ENCODE measurements around the gene TAS2R41. TPM values are rescaled to one million over a fixed set of nuclear protein-coding genes. Genes with fewer than 3 reads are reported as not detected.
A peak's percentile ranks its signal among the peaks of the same experiment; 100 is the strongest.
"Not testable (repeated sequence)": the region's sequence is repeated elsewhere in the genome, so short reads cannot be mapped to it uniquely, and the experiment has no call there.

TAS2R41 gene
- total and polyA plus RNA-seq, 2 of the 13 experiments (the other 11 are each of a cell fraction or from before 2014, with no cell fraction given): not detected

- H3K27ac ChIP-seq (ENCODE audit: extremely low read length, insufficient read depth, low read length); in situ Hi-C loops (cut with HindIII; ENCODE audit: extremely low pct_ligation_motif_present, low pct_unique_long_range_greater_than_20kb); BruUV-seq (replicated peaks); H3K4me2 ChIP-seq (ENCODE audit: low read depth, low read length); POLR2A ChIA-PET; H3K4me1 ChIP-seq (ENCODE audit: insufficient read depth, low read length); ATAC-seq; H2AFZ ChIP-seq (ENCODE audit: low read length); DNase-seq (ENCODE audit: low spot score); intact Hi-C loops (cut with micrococcal nuclease; ENCODE audit: unreplicated experiment); FAIRE-seq; CTCF ChIA-PET (ENCODE audit: low intra/inter-chr PET ratio, low total read pairs); H3K27me3 ChIP-seq (ENCODE audit: control insufficient read depth in 1 of 2, insufficient read depth in 2 of 2, low read length in 2 of 2); H3K9ac ChIP-seq (ENCODE audit: insufficient read depth, low read depth, low read length); H4K20me1 ChIP-seq (ENCODE audit: insufficient read depth, low read length); H3K36me3 ChIP-seq (replicated peaks in 1 of 2; ENCODE audit: control insufficient read depth in 1 of 2, insufficient read depth in 2 of 2, low read length in 2 of 2); H3K9me3 ChIP-seq (ENCODE audit: low read length); H3K4me3 ChIP-seq (replicated peaks in 1 of 3; ENCODE audit: insufficient read depth in 1 of 3, low read depth in 2 of 3, low read length in 3 of 3); H3K79me2 ChIP-seq (ENCODE audit: insufficient read depth, low read length): not testable (repeated sequence)
- 13% methylated on average over 11 of the region's 11 CpGs for WGBS (ENCODE audit: low lambda C conversion rate)
- peak; percentile 76; the same call in 1 of the 2 replicates for TF ChIP-seq ZNF160 (CRISPR knock-in tag; IDR thresholded peaks at IDR 0.05)
These were observed 5.5 kb upstream of the TAS2R41 start for GRCh38 chr7:143472071-143472689.

GRCh38 chr7:143479055-143479766, 1.5 kb downstream of the TAS2R41 start:
- Histone ChIP-seq H3K4me3 (replicated peaks in 1 of 3; ENCODE audit: insufficient read depth in 1 of 3, low read depth in 2 of 3, low read length in 3 of 3) (no peak overlapping the region), H3K9me3 (ENCODE audit: low read length) (no peaks in the 10 kb centered on the region), H3K9ac (ENCODE audit: insufficient read depth, low read depth, low read length) (no peak overlapping the region), H3K36me3 (replicated peaks in 1 of 2; ENCODE audit: control insufficient read depth in 1 of 2, insufficient read depth in 2 of 2, low read length in 2 of 2) (no peaks in the 10 kb centered on the region), H3K4me1 (ENCODE audit: insufficient read depth, low read length) (no peaks in the 10 kb centered on the region), H2AFZ (ENCODE audit: low read length) (no peak overlapping the region), H3K27me3 (ENCODE audit: control insufficient read depth in 1 of 2, insufficient read depth in 2 of 2, low read length in 2 of 2) (no peaks in the 10 kb centered on the region), H3K4me2 (ENCODE audit: low read depth, low read length) (no peak overlapping the region), H3K79me2 (ENCODE audit: insufficient read depth, low read length) (no peaks in the 10 kb centered on the region), H4K20me1 (ENCODE audit: insufficient read depth, low read length) (no peaks in the 10 kb centered on the region), H3K27ac (ENCODE audit: extremely low read length, insufficient read depth, low read length) (no peak overlapping the region)
- 22% methylated on average over 9 of the region's 10 CpGs for WGBS (ENCODE audit: low lambda C conversion rate)
- BruUV-seq (replicated peaks): no TSS peak
- no peak for DNase-seq (ENCODE audit: low spot score)
- intact Hi-C loops (cut with micrococcal nuclease; ENCODE audit: unreplicated experiment) (no loop called here), in situ Hi-C loops (cut with HindIII; ENCODE audit: extremely low pct_ligation_motif_present, low pct_unique_long_range_greater_than_20kb) (no loop called here)
- TF ChIP-seq ZNF225 (CRISPR knock-in tag; IDR thresholded peaks at IDR 0.05) (no peak), SCMH1 (CRISPR knock-in tag; IDR thresholded peaks at IDR 0.05; ENCODE audit: borderline replicate concordance) (no peak), HCFC1 (IDR thresholded peaks at IDR 0.05; ENCODE audit: low read depth, low read length) (no peak), ZBTB7A (CRISPR knock-in tag; IDR thresholded peaks at IDR 0.05) (no peak), GATAD1 (CRISPR knock-in tag; IDR thresholded peaks at IDR 0.05) (no peak), ZBTB21 (CRISPR knock-in tag; IDR thresholded peaks at IDR 0.05) (no peak), EHMT2 (IDR thresholded peaks at IDR 0.05; ENCODE audit: borderline replicate concordance, low read depth, low read length) (no peak), KAT7 (CRISPR knock-in tag; IDR thresholded peaks at IDR 0.05; ENCODE audit: borderline replicate concordance) (no peak), ATF2 (CRISPR knock-in tag; IDR thresholded peaks at IDR 0.05) (no peak), PAWR (CRISPR knock-in tag; IDR thresholded peaks at IDR 0.05; ENCODE audit: borderline replicate concordance) (no peak), ZFP90 (CRISPR knock-in tag; IDR thresholded peaks at IDR 0.05; ENCODE audit: borderline replicate concordance) (no peak), ZBTB7B (CRISPR knock-in tag; IDR thresholded peaks at IDR 0.05) (no peak), ZSCAN30 (CRISPR knock-in tag; IDR thresholded peaks at IDR 0.05) (no peak), BRD4 (CRISPR knock-in tag; IDR thresholded peaks at IDR 0.05) (no peak), ZNF234 (CRISPR knock-in tag; conservative IDR thresholded peaks at IDR 0.05) (no peak)
- ChIA-PET CTCF (ENCODE audit: low intra/inter-chr PET ratio, low total read pairs) (no interaction called here), POLR2A (no interaction called here)
- no peak for ATAC-seq
- FAIRE-seq: no peak
